Colonic mucosa (tissue), 4 donors: Measurements from ENCODE around the gene PLEKHM3. TPM values are rescaled to one million over a fixed set of nuclear protein-coding genes. Genes with fewer than 3 reads are reported as not detected.

Experiments
- DNase-seq: peaks from one replicate; pipeline ENCODE4 v3.0.0-alpha.2; 2020
- H3K27ac ChIP-seq: fragments of 200-600 bp; one replicate; pipeline ENCODE4 v1.8.0; 2021
- H3K27me3 ChIP-seq: fragments of 200-600 bp; one replicate; pipeline ENCODE4 v1.8.0; 2021
- H3K36me3 ChIP-seq: fragments of 200-600 bp; one replicate; pipeline ENCODE4 v1.8.0; 2021
- H3K4me1 ChIP-seq: fragments of 200-600 bp; one replicate; pipeline ENCODE4 v1.8.0; 2021; ENCODE audit warnings: mild to moderate bottlenecking
- H3K4me3 ChIP-seq: fragments of 200-600 bp; one replicate; pipeline ENCODE4 v1.8.0; 2021
- H3K9ac ChIP-seq, 2 donors: one replicate each; pipeline ENCODE4 v1.7.0; 2013; ENCODE audit warnings: control low read depth in 2 of 2, low read depth in 2 of 2, low read length in 2 of 2
- H3K9me3 ChIP-seq: fragments of 200-600 bp; one replicate; pipeline ENCODE4 v1.8.0; 2021
- intact Hi-C: fragments of 100-400 bp; cut with DNase I; formaldehyde crosslinking; loops from one replicate; pipeline ENCODE4 v1.14.1; 2022
- total RNA-seq, 2 donors: library from RNA; stranded (reverse); fragmentation: NEBNext Ultra II Directional in 1 of 2; extraction: Animal tissue kit (Norgen Biotek cat#: 25700) in 1 of 2; gene quantifications; one replicate each; pipeline ENCODE4 v1.2.1, GENCODE V29; 2021
- TF ChIP-seq, protein P1 (sequence below): fragments of 200-600 bp; IDR thresholded peaks from one replicate; pipeline ENCODE4 v1.8.0; 2022; ENCODE audit warnings: antibody characterized with exemption, mild to moderate bottlenecking
- donor health status: healthy.
- donor health status: DM: no; HTN: no; CAD: no.
- donor health status: DM: no; HTN: no; CAD: no.

PLEKHM3 gene
- total RNA-seq, 2 donors from 2014 or later: 5.7 to 8.3 TPM

DNA sequence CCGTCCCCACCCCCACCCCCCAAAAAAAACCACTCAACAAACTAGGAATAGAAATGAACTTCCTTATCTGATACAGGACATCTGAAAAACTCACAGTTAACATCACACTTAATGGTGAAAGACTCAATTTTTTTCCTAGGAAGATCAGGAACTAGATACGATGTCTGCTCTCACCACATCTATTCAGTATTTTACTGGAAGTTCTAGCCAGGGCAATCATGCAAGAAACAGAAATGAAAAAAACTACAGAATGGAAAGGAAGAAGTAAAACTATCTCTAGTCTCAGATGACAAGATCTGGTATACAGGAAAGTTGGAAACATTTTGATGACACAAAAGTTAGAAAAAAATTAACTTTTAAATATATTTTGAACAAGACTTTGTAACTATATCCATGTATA, 141.2 kb downstream of the PLEKHM3 start:
- DNase-seq: no peak
- H3K4me3 ChIP-seq: no peak overlapping the region
- intact Hi-C loops: no loop called here
- no peaks in the 10 kb centered on the region for H3K9me3 ChIP-seq
- no peaks in the 10 kb centered on the region for H3K4me1 ChIP-seq
- no peaks in the 10 kb centered on the region for H3K27me3 ChIP-seq
- no peak overlapping the region for H3K9ac ChIP-seq
- H3K36me3 ChIP-seq: no peaks in the 10 kb centered on the region
- TF ChIP-seq, protein P1, sequence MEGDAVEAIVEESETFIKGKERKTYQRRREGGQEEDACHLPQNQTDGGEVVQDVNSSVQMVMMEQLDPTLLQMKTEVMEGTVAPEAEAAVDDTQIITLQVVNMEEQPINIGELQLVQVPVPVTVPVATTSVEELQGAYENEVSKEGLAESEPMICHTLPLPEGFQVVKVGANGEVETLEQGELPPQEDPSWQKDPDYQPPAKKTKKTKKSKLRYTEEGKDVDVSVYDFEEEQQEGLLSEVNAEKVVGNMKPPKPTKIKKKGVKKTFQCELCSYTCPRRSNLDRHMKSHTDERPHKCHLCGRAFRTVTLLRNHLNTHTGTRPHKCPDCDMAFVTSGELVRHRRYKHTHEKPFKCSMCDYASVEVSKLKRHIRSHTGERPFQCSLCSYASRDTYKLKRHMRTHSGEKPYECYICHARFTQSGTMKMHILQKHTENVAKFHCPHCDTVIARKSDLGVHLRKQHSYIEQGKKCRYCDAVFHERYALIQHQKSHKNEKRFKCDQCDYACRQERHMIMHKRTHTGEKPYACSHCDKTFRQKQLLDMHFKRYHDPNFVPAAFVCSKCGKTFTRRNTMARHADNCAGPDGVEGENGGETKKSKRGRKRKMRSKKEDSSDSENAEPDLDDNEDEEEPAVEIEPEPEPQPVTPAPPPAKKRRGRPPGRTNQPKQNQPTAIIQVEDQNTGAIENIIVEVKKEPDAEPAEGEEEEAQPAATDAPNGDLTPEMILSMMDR: no peak
- H3K27ac ChIP-seq: peak overlapping the region; percentile 76

DNA sequence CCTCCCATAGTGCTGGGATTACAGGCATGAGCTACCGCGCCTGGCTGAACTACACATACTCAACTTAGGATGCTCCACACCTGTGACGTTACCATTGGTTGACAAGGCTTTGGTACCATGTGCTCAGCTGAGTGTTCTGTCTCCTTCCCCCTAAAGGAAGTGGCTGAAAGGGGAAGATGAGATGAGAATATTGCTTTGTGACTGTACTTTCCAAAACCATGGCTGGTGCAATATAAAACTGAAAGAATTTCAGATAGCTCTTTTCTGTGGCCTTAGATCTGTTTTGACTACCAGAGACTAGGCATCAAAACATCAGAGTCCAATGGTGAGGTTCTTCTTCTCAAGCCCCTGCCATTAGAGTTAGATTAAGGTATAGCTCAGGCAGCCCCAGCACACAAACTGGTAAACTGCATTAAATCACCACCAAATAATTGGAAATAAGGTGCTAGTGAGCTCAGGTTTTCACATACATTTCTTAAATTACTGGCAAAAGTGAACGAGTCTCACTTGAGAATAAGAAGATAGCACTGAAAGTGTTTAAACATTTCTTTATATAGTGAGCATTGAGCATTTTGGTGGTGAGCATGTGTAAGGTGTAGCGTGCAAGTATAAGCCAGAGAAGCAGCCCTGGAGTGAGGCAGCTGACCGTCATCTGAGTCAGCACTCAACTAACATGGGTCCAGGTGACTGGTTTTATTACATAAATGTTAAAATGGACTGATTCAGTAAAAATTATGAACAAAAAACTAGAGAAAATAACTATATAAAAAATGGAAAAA, 142.1 kb downstream of the PLEKHM3 start:
- no peaks in the 10 kb centered on the region for H3K27me3 ChIP-seq
- H3K27ac ChIP-seq: no peak overlapping the region
- no peak for DNase-seq
- no peaks in the 10 kb centered on the region for H3K36me3 ChIP-seq
- no peak overlapping the region for H3K9ac ChIP-seq
- intact Hi-C loops: no loop called here
- TF ChIP-seq, protein P1: no peak
- H3K4me3 ChIP-seq: no peak overlapping the region
- no peaks in the 10 kb centered on the region for H3K9me3 ChIP-seq
- no peaks in the 10 kb centered on the region for H3K4me1 ChIP-seq

DNA sequence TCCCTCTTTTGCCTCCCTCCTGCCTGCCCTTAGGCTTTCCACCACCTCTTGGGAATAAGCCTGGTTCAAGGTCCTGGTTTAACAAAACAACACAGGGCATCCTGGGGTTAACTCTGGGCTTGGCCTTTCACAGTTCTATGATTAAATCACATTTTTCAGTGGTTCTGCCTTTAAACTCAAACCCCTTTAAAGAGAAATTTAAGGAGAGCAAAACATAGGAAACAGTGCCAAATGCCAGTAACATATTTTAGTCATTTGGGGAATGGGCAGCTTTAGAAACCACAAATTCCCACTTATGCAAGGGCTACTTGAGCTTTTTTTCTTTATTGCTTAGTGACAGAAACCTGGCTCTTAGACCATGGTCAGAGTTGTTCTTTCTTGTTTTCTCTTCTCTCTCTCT, 143.4 kb downstream of the PLEKHM3 start:
- H3K9me3 ChIP-seq: no peaks in the 10 kb centered on the region
- intact Hi-C loops: no loop called here
- H3K4me3 ChIP-seq: no peak overlapping the region
- no peaks in the 10 kb centered on the region for H3K27me3 ChIP-seq
- no peak overlapping the region for H3K27ac ChIP-seq
- no peaks in the 10 kb centered on the region for H3K36me3 ChIP-seq
- no peak for DNase-seq
- H3K4me1 ChIP-seq: no peaks in the 10 kb centered on the region
- H3K9ac ChIP-seq: no peak overlapping the region
- TF ChIP-seq, protein P1: no peak

DNA sequence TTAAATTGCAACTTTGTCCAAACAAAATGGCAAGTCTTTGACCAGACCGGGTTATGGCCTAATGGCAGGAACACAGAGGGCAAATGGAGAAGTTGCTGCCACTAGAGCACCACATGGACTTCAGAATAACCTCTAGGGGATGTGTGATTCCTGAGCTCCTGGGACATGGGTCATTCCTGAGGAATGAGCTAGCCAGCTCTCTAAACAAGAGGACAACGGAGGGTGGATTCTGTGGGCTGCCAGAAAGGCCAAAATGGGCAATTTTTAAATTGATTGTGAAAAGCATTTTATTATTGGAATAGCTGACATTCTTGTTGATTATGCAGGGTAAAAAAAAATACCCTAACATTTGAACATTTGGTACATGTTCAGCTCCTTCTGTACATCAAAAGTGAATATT, 145.8 kb downstream of the PLEKHM3 start:
- Histone ChIP-seq H3K27ac (no peak overlapping the region), H3K36me3 (no peaks in the 10 kb centered on the region), H3K4me3 (no peak overlapping the region), H3K9me3 (no peaks in the 10 kb centered on the region), H3K27me3 (no peaks in the 10 kb centered on the region), H3K4me1 (peaks cover 3% of the 10 kb centered on the region), H3K9ac (no peak overlapping the region)
- DNase-seq: no peak
- TF ChIP-seq, protein P1: no peak
- intact Hi-C loops: no loop called here

DNA sequence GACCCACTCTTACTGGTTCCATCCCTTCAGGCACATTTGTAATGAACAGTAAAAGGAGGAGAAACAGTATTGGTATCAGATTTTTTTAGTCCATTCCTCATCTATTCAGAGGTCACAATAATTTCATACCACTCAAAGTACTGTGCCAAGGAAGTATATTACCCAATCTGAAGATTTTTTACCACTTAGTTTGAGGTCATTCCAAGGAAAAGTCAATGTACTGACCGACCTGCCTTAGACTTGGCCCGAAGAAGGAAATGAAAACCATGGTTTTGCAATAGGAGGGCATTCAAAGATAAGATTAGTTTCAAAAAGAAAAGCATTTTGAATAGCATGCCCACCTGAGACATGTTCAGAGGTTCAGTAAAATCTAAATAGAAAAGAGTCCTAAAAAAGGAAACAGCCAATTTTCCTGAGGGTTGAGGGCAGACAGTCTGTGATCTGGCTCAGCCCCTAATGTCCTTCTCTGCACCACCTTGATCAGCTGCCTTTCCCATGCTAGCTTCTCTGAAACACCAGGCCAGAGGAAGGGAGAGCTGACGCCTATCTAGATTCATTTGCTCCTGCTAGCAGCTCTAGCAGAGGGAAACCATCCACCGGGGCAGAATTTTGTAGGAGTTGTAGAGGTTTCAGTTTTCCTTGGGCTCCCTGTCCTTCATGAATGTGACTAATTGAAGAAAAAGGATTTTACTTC, 148.3 kb downstream of the PLEKHM3 start:
- intact Hi-C loops: no loop called here
- H3K9ac ChIP-seq: no peak overlapping the region
- DNase-seq: no peak
- TF ChIP-seq, protein P1: no peak
- H3K4me1 ChIP-seq: peaks cover 3% of the 10 kb centered on the region
- no peak overlapping the region for H3K27ac ChIP-seq
- no peaks in the 10 kb centered on the region for H3K27me3 ChIP-seq
- H3K4me3 ChIP-seq: no peak overlapping the region
- H3K36me3 ChIP-seq: no peaks in the 10 kb centered on the region
- H3K9me3 ChIP-seq: no peaks in the 10 kb centered on the region
